Psoas muscle (tissue), 8 donors: Measurements from ENCODE around the gene SLC26A8. TPM values are rescaled to one million over a fixed set of nuclear protein-coding genes. Genes with fewer than 3 reads are reported as not detected.
A peak's percentile ranks its signal among the peaks of the same experiment; 100 is the strongest.

ENCODE experiments used
- ATAC-seq, 4 donors: fragments of 200-7000 bp; cut with Tn5 transposase; one replicate each; pipeline ENCODE4 v1.9.1; 2020; ENCODE audit warnings: moderate library complexity in 3 of 4, mild to moderate bottlenecking in 2 of 4
- DNase-seq, 2 donors: peaks; one replicate each; pipeline ENCODE4 v3.0.0-alpha.2; 2020
- H3K27ac ChIP-seq: fragments of 200-600 bp; one replicate; pipeline ENCODE4 v1.8.0; 2022
- H3K27me3 ChIP-seq, 3 donors: fragments of 200-600 bp in 1 of 3; one replicate each; pipeline versions ENCODE4 v1.6.1 to v1.8.0; 2013 to 2022; ENCODE audit warnings: low read length in 2 of 3, mild to moderate bottlenecking in 2 of 3, moderate library complexity in 1 of 3; ENCODE audit not compliant: insufficient read depth in 3 of 3
- H3K36me3 ChIP-seq, 2 donors: fragments of 200-600 bp in 1 of 2; one replicate each; pipeline versions ENCODE4 v1.6.1 to v1.8.0; 2013 to 2022; ENCODE audit warnings: low read depth in 1 of 2, mild to moderate bottlenecking in 1 of 2, moderate library complexity in 1 of 2; ENCODE audit not compliant: insufficient read depth in 1 of 2
- H3K4me1 ChIP-seq: fragments of 200-600 bp; one replicate; pipeline ENCODE4 v1.8.0; 2022
- H3K4me3 ChIP-seq: fragments of 200-600 bp; one replicate; pipeline ENCODE4 v1.8.0; 2022; ENCODE audit warnings: mild to moderate bottlenecking
- H3K9me3 ChIP-seq: fragments of 200-600 bp; one replicate; pipeline ENCODE4 v1.8.0; 2022
- CTCF ChIP-seq: fragments of 200-600 bp; IDR thresholded peaks from one replicate; pipeline ENCODE4 v1.8.0; 2022; ENCODE audit warnings: antibody characterized with exemption
- whole genome bisulfite sequencing, 3 donors: extraction: QIAGEN DNeasy Blood & Tissue Kit; methylation state at CpG; one replicate each; pipeline versions ENCODE4 v1.1.6 to v1.1.7; 2013; 5-methylcytosine and 5-hydroxymethylcytosine counted together
- intact Hi-C, 2 donors: fragments of 100-400 bp; cut with DNase I; formaldehyde crosslinking; loops; one replicate each; pipeline versions ENCODE4 v1.11.0 to v1.14.2; 2022
- long read RNA-seq, 2 donors: library from polyadenylated mRNA; unstranded; transcript quantifications; one replicate each; pipeline ENCODE4 v2.0.0, GENCODE V29; 2021
- polyA plus RNA-seq, 3 donors: library from polyadenylated mRNA; stranded (reverse); fragments of 200-250 nt; gene quantifications; one replicate each; pipeline ENCODE4 v1.2.3, GENCODE V29; 2013
- total RNA-seq, 4 donors: library from RNA; stranded (reverse); fragmentation: NEBNext Ultra II Directional in 2 of 4; extraction: Animal tissue kit (Norgen Biotek cat#: 25700) in 2 of 4; gene quantifications; one replicate each; pipeline versions ENCODE4 v1.2.1 to v1.2.4, GENCODE V29; 2021 to 2023
- donor health status: healthy with polysubstance abuse.
- donor health status: DM: no; HTN: no; CAD: no; lungs with moderate emphysema.
- donor health status: Bipolar disorder and iron deficiency.
- donor health status: healthy.
- donor health status: DM: yes; HTN: yes; CAD: no.
- donor health status: DM: no; HTN: no; CAD: no.
- donor health status: DM: no; HTN: no; CAD: no.
- donor health status: DM: yes; HTN: yes; CAD: no.

Gene SLC26A8, protein sequence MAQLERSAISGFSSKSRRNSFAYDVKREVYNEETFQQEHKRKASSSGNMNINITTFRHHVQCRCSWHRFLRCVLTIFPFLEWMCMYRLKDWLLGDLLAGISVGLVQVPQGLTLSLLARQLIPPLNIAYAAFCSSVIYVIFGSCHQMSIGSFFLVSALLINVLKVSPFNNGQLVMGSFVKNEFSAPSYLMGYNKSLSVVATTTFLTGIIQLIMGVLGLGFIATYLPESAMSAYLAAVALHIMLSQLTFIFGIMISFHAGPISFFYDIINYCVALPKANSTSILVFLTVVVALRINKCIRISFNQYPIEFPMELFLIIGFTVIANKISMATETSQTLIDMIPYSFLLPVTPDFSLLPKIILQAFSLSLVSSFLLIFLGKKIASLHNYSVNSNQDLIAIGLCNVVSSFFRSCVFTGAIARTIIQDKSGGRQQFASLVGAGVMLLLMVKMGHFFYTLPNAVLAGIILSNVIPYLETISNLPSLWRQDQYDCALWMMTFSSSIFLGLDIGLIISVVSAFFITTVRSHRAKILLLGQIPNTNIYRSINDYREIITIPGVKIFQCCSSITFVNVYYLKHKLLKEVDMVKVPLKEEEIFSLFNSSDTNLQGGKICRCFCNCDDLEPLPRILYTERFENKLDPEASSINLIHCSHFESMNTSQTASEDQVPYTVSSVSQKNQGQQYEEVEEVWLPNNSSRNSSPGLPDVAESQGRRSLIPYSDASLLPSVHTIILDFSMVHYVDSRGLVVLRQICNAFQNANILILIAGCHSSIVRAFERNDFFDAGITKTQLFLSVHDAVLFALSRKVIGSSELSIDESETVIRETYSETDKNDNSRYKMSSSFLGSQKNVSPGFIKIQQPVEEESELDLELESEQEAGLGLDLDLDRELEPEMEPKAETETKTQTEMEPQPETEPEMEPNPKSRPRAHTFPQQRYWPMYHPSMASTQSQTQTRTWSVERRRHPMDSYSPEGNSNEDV
- under 1 TPM in 1 of 4 donors, not detected in 3; 0.15 TPM for total RNA-seq
- polyA plus RNA-seq = under 1 TPM in 1 of 3 donors, not detected in 2; 0.04 TPM
- long read RNA-seq, donor 1 = 0 reads
- long read RNA-seq, donor 2 = 0 reads

GRCh38 chr6:36023996-36024795, at the start of gene SLC26A8:
TSS of gene SLC26A8 (minus strand) at chr6:36024641. CDS start at chr6:36019707, 4,934 bp downstream.
- Histone ChIP-seq H3K27me3 (no peaks in the 10 kb centered on the region), H3K27ac (no peak within 1 kb of the TSS), H3K4me1 (no peaks in the 10 kb centered on the region), H3K4me3 (no peak within 1 kb of the TSS), H3K36me3 (no peaks in the 10 kb centered on the region), H3K9me3 (no peaks in the 10 kb centered on the region)
- DNase-seq = peak in 1 of 2 donors; percentile 48
- intact Hi-C loops = loop anchor here (5.0 to 10.0 kb wide), 2 partner anchors 173 to 341 kb away; partner anchors contain the start of gene BRPF3 (in 1 of the 2)
- TF ChIP-seq CTCF = no peak
- no peak for ATAC-seq
- WGBS, 3 donors = 21 to 24% (median 21%) methylated on average over 40 to 44 of the region's 44 CpGs

- H3K27me3 ChIP-seq = no peaks in the 10 kb centered on the region
- H3K4me3 ChIP-seq = no peak overlapping the region
- TF ChIP-seq CTCF = no peak
- ATAC-seq = no peak
- intact Hi-C loops = no loop called here
- DNase-seq = no peak
- H3K9me3 ChIP-seq = no peaks in the 10 kb centered on the region
- no peak overlapping the region for H3K27ac ChIP-seq
- peaks cover 22% of the 10 kb centered on the region for H3K4me1 ChIP-seq
- peaks cover 0 to 37% of the 10 kb centered on the region in 2 donors for H3K36me3 ChIP-seq
Observed at GRCh38 chr6:36073587-36073986, 49.1 kb upstream of the SLC26A8 start.

DNA sequence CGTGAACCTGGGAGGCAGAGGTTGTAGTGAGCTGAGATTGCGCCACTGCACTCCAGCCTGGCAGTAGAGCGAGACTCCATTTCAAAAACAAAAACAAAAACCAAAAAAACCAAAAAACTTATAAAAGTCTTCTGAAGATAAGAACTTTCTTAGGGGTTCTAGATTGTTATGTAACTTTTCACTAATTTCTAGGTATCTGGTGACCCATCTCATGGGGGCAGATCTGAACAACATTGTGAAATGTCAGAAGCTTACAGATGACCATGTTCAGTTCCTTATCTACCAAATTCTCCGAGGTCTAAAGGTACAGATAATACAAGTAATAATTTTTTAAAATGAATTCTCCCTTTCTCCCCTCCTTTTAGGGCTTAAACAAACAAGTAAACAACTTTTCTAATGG, 48.2 kb upstream of the SLC26A8 start:
- peaks cover 31% of the 10 kb centered on the region for H3K4me1 ChIP-seq
- intact Hi-C loops = no loop called here
- WGBS, 3 donors = 96 to 98% (median 97%) methylated on average over 4 of the region's 4 CpGs
- no peak overlapping the region for H3K27ac ChIP-seq
- no peaks in the 10 kb centered on the region for H3K27me3 ChIP-seq
- TF ChIP-seq CTCF = no peak
- ATAC-seq (no peak), DNase-seq (no peak)
- no peaks in the 10 kb centered on the region for H3K9me3 ChIP-seq
- peaks cover 0 to 28% of the 10 kb centered on the region in 2 donors for H3K36me3 ChIP-seq
- H3K4me3 ChIP-seq = no peak overlapping the region

DNA sequence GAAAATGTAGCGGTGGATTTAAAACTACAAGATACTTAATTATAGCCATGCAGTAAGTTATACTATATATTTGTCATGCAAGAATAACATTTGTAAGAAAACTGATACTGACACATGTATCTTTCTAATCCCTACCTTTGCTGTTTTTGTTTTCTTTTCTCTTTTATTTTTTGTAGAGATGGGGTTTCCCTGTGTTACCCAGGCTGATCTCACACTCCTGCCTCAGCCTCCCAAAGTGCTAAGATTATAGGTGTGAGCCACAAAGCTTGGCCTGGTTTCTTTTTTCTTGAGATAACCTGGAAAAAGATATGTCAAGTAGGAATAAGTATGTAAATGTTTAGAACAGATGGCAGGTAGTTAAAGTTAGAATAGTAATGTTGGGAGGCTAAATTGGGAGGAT, 47.3 kb upstream of the SLC26A8 start:
- no peak for TF ChIP-seq CTCF
- ATAC-seq (no peak), DNase-seq (no peak)
- no peak overlapping the region for H3K27ac ChIP-seq
- H3K27me3 ChIP-seq = no peaks in the 10 kb centered on the region
- intact Hi-C loops = no loop called here
- 95 to 98% (median 97%) methylated on average over 1 of the region's 1 CpG for WGBS, 3 donors
- peaks cover 0 to 18% of the 10 kb centered on the region in 2 donors for H3K36me3 ChIP-seq
- H3K4me1 ChIP-seq = peaks cover 41% of the 10 kb centered on the region
- no peak overlapping the region for H3K4me3 ChIP-seq
- no peaks in the 10 kb centered on the region for H3K9me3 ChIP-seq
